Gastroesophageal sphincter (tissue), 4 donors: Measurements from ENCODE around the gene ATP1B3. TPM values are rescaled to one million over a fixed set of nuclear protein-coding genes. Genes with fewer than 3 reads are reported as not detected.

Experiments
- ATAC-seq: fragments of 150-250 bp; one replicate; pipeline ENCODE4 v1.9.1; 2016; ENCODE audit warnings: mild to moderate bottlenecking, moderate library complexity
- H3K27ac ChIP-seq, 4 donors: fragments of 200-600 bp; sonication (generic) in 3 of 4; 1 replicate in 3 of 4; 2 replicates in 1 of 4; pipeline ENCODE4 v1.5.1; 2016 to 2019
- H3K27me3 ChIP-seq: fragments of 200-600 bp; sonication (generic); one replicate; pipeline ENCODE4 v1.5.1; 2019
- H3K36me3 ChIP-seq, 2 donors: fragments of 200-600 bp; sonication (generic); one replicate each; pipeline ENCODE4 v1.5.1; 2019; ENCODE audit warnings: control low read depth in 1 of 2
- H3K4me1 ChIP-seq, 3 donors: fragments of 200-600 bp; sonication (generic); 1 replicate in 2 of 3; 2 replicates in 1 of 3; pipeline ENCODE4 v1.5.1; 2016 to 2019; ENCODE audit warnings: control low read depth in 2 of 3
- H3K4me3 ChIP-seq, 2 donors: fragments of 200-600 bp; sonication (generic); one replicate each; pipeline ENCODE4 v1.5.1; 2019; ENCODE audit warnings: mild to moderate bottlenecking in 1 of 2, moderate library complexity in 1 of 2
- H3K9me3 ChIP-seq, 3 donors: fragments of 200-600 bp; sonication (generic); one replicate each; pipeline ENCODE4 v1.5.1; 2017 to 2019; ENCODE audit warnings: control low read depth in 2 of 3
- EP300 ChIP-seq: sonication (generic); formaldehyde crosslinking; IDR thresholded peaks from one replicate; pipeline ENCODE4 v1.6.1; 2017; ENCODE audit warnings: antibody characterized with exemption, mild to moderate bottlenecking
- POLR2A ChIP-seq, 2 donors: fragments of 450-650 bp; IDR thresholded peaks; one replicate each; pipeline ENCODE4 v1.6.1; 2017; ENCODE audit warnings: antibody characterized with exemption in 2 of 2, mild to moderate bottlenecking in 2 of 2, moderate library complexity in 1 of 2
- POLR2AphosphoS5 ChIP-seq: sonication (generic); formaldehyde crosslinking; IDR thresholded peaks from one replicate; pipeline ENCODE4 v1.6.1; 2017; ENCODE audit warnings: antibody characterized with exemption
- WGBS, 2 donors: methylation state at CpG; one replicate each; pipeline ENCODE4 v1.1.5; 2018; ENCODE audit warnings: low coverage in 1 of 2; 5-methylcytosine and 5-hydroxymethylcytosine counted together
- total RNA-seq, 4 donors: library from RNA; depleted of rRNA; stranded (reverse); fragments of >200 nt; gene quantifications; one replicate each; pipeline ENCODE4 v1.1.0, GENCODE V29; 2016
- TF ChIP-seq, protein P1 (sequence below), 4 experiments: fragments of 200-600 bp in 2 of 4; fragments of 450-650 bp in 2 of 4; sonication (generic) in 1 of 4; IDR thresholded peaks; one replicate each; pipeline ENCODE4 v1.5.1; 2017 to 2019; ENCODE audit warnings: antibody characterized with exemption in 4 of 4, mild to moderate bottlenecking in 2 of 4, moderate library complexity in 2 of 4

ATP1B3 gene
- total RNA-seq, 4 donors from 2014 or later = 25.1 to 94.5 (median 57.3) TPM

- 89 to 92% methylated on average over 1 to 4 of the region's 4 CpGs for WGBS, 2 donors
- Histone ChIP-seq H3K4me1 (peaks cover 0 to 6% (median 0%) of the 10 kb centered on the region in 3 donors), H3K27me3 (no peaks in the 10 kb centered on the region), H3K9me3 (no peaks in the 10 kb centered on the region), H3K36me3 (peaks cover 0 to 4% of the 10 kb centered on the region in 2 donors), H3K27ac (no peak overlapping the region), H3K4me3 (no peak overlapping the region)
- TF ChIP-seq EP300 (no peak), POLR2A (IDR thresholded peaks at IDR 0.05) (no peak), POLR2AphosphoS5 (no peak)
- TF ChIP-seq, protein P1, sequence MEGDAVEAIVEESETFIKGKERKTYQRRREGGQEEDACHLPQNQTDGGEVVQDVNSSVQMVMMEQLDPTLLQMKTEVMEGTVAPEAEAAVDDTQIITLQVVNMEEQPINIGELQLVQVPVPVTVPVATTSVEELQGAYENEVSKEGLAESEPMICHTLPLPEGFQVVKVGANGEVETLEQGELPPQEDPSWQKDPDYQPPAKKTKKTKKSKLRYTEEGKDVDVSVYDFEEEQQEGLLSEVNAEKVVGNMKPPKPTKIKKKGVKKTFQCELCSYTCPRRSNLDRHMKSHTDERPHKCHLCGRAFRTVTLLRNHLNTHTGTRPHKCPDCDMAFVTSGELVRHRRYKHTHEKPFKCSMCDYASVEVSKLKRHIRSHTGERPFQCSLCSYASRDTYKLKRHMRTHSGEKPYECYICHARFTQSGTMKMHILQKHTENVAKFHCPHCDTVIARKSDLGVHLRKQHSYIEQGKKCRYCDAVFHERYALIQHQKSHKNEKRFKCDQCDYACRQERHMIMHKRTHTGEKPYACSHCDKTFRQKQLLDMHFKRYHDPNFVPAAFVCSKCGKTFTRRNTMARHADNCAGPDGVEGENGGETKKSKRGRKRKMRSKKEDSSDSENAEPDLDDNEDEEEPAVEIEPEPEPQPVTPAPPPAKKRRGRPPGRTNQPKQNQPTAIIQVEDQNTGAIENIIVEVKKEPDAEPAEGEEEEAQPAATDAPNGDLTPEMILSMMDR (IDR thresholded peaks at IDR 0.05) = no peak
- no peak for ATAC-seq
These were observed 63.3 kb downstream of the ATP1B3 start for GRCh38 chr3:141939759-141940158.

DNA sequence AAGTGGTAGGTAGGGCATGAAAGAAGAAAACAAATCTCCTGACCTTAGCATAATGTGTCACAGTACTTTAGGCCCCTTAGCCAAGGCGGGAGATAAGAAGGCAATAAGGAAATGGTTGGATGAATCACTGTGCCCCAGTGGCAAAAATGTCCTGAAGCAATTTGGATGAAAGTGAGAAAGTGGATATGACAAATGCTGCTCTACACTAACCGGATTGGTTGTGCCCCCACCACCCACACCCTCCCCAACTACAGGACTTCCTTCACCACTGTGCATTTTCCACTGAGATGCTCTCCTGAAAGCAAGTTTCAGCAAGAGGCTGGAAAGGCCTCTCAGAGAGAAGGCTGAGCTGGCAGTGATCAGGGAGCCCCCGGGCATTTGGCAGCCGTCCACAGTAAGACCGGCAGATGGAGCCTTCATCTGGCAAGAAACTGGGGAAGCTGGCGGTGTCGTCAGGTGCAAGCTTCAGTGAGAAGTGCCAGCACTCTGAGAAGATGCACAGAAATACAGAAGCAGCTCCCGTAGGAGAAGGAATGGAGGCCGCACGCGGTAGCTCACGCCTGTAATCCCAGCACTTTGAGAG is 63.8 kb downstream of the ATP1B3 start:
- peak; percentile 40 for ATAC-seq
- Histone ChIP-seq H3K27me3 (no peaks in the 10 kb centered on the region), H3K4me3 (no peak overlapping the region), H3K27ac (peak overlapping the region in 1 of 4 donors; percentile 37), H3K36me3 (peaks cover 0 to 4% of the 10 kb centered on the region in 2 donors), H3K9me3 (no peaks in the 10 kb centered on the region), H3K4me1 (peaks cover 0 to 6% (median 0%) of the 10 kb centered on the region in 3 donors)
- 41 to 58% methylated on average over 5 to 11 of the region's 12 CpGs for WGBS, 2 donors
- TF ChIP-seq, protein P1 (IDR thresholded peaks at IDR 0.05) = no peak
- no peak for TF ChIP-seq POLR2A (IDR thresholded peaks at IDR 0.05)
- no peak for TF ChIP-seq POLR2AphosphoS5
- no peak for TF ChIP-seq EP300

- no peaks in the 10 kb centered on the region for H3K9me3 ChIP-seq
- H3K27ac ChIP-seq = peak overlapping the region in 1 of 4 donors; percentile 37
- peaks cover 0 to 4% of the 10 kb centered on the region in 2 donors for H3K36me3 ChIP-seq
- no peaks in the 10 kb centered on the region for H3K27me3 ChIP-seq
- TF ChIP-seq, protein P1 (IDR thresholded peaks at IDR 0.05) = no peak
- 63 to 96% methylated on average over 8 of the region's 8 CpGs for WGBS, 2 donors
- no peak for ATAC-seq
- H3K4me3 ChIP-seq = no peak overlapping the region
- H3K4me1 ChIP-seq = peaks cover 0 to 6% (median 0%) of the 10 kb centered on the region in 3 donors
These were observed 64.7 kb downstream of the ATP1B3 start for GRCh38 chr3:141941093-141941492.

- H3K27ac ChIP-seq = no peak overlapping the region
- no peak for ATAC-seq
- peaks cover 0 to 4% of the 10 kb centered on the region in 2 donors for H3K36me3 ChIP-seq
- H3K4me1 ChIP-seq = peaks cover 0 to 6% (median 0%) of the 10 kb centered on the region in 3 donors
- H3K27me3 ChIP-seq = no peaks in the 10 kb centered on the region
- TF ChIP-seq POLR2A (IDR thresholded peaks at IDR 0.05) (no peak), POLR2AphosphoS5 (no peak), EP300 (no peak)
- TF ChIP-seq, protein P1 (IDR thresholded peaks at IDR 0.05) = no peak
- H3K9me3 ChIP-seq = no peaks in the 10 kb centered on the region
- H3K4me3 ChIP-seq = no peak overlapping the region
- WGBS, 2 donors = 94 to 96% methylated on average over 3 to 5 of the region's 8 CpGs
These were observed 65.6 kb downstream of the ATP1B3 start for GRCh38 chr3:141942006-141942405.

DNA sequence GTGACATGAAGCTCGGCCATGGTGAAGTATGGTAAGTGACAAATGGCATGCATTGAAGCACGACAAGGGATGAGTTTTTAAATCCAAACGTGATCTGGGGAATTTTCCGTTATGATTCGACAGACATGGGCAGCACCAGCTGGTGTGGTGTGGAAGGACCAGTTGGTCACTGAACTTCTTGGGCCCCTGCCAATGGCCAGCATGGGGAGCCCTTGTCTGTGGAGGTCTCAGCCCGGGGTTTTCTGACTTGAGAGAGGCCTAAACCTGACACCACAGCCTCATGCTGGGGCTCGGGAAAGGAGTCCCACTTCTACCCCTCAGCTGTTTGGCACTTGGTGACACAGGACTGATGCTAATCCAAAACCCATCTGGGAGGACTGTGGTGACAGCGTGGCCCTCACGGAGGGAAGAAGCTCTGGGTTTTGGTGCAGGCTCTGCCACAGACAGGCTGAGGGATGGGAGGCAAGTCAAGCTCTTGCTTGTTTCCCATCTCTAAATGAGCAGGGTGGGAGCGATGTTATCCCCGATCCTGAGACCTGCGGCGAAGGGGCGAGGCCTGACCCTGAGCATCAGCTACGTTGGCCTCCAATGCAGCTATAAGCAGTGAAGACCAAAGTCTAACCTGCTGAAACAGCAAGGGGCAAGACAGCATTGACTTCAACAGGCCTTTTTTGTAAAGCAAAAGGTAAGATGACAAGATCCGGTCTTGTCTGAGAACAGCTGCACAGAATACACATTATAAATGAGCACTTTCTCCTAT is 69.5 kb downstream of the ATP1B3 start:
- no peak overlapping the region for H3K4me3 ChIP-seq
- H3K27ac ChIP-seq = no peak overlapping the region
- H3K36me3 ChIP-seq = peaks cover 0 to 16% of the 10 kb centered on the region in 2 donors
- no peak for ATAC-seq
- H3K27me3 ChIP-seq = no peaks in the 10 kb centered on the region
- WGBS, 2 donors = 79 to 94% methylated on average over 6 to 10 of the region's 16 CpGs
- H3K9me3 ChIP-seq = no peaks in the 10 kb centered on the region
- TF ChIP-seq POLR2A (IDR thresholded peaks at IDR 0.05) = no peak
- no peak for TF ChIP-seq EP300
- TF ChIP-seq, protein P1 (IDR thresholded peaks at IDR 0.05) = no peak
- no peak for TF ChIP-seq POLR2AphosphoS5
- no peaks in the 10 kb centered on the region for H3K4me1 ChIP-seq
